T1000 (cell line): ENCODE results near the gene POLR3G.

Source experiments
- DNase-seq: peaks from one replicate; lab custom pipeline; 2025; ENCODE audit warnings: mixed read lengths; lab: John Stamatoyannopoulos, UW

The POLR3G gene

DNA sequence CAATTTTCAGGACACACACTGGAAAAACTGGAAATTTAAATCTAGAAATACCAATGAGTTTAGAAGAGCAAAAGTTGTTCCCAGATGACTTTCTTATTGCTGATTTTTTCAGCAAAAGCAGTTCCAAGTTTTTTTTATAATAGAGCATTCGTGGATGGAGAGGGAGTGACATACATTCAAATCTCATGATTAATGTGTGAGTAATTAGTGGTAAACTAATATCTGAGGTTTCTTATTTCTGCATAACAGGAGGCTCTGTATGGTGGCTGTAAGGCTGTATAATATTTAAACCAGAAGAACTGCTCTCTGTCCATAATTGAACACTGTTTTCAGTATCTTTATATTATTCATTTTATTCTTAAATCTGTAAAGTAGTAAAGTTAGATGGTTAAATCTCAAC lies 28.9 kb downstream of the POLR3G start:
- DNase-seq = no peak

DNA sequence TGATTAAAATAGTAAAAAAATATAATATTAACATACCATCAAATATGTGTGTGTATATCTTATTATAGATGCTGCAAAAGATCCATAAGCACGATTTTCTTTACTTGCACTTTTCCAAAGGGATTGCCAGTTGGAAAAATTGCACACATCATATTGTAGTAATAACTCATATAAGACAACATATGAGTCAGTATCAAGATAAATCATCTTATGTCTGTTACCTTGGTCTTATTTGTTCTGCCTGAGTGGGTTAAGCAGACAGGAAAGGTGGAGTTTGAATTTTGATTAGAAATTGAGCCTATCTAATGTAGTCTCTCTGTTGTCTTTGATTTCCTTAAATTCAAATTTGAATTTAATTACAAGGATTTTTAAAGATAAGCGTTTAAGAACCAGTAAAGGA lies 30.1 kb downstream of the POLR3G start:
- no peak for DNase-seq

DNA sequence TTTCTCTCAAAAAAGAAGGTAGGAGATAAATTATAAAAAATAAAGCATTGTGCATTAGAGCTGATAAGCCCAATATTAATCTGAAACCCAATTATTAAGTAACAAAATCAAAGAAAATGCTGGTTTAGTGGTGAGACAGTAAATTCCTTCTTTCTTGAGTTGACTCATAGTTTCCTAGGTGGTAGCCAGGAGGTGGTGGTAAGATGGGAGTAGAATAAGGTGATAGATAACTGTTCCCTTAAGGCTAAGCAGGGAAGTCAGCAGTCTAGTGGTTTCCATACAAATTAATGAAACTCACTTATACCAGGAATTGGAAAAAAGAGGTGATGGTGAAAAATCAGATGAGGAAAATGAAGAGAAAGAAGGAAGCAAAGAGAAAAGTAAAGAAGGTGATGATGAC lies 31.6 kb downstream of the POLR3G start:
- no peak for DNase-seq

DNA sequence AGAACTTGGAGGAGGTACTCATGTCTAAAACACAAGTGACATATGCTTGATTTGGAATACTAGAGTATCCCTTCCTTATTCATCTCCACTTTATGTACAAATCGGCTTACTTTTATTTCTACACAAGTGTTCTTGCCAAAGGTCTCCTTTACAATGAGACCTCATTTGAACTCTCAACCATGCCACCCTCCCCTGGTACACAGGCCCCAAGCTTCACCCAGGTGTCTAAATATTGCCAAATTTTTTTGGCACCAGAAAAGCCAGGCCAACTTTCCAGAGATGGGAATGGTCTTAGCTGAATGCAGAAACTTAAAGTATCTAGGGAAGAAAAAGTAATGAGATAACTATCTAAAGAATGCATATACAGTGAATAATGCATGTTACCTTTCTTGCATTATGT lies 35.8 kb downstream of the POLR3G start:
- no peak for DNase-seq

DNA sequence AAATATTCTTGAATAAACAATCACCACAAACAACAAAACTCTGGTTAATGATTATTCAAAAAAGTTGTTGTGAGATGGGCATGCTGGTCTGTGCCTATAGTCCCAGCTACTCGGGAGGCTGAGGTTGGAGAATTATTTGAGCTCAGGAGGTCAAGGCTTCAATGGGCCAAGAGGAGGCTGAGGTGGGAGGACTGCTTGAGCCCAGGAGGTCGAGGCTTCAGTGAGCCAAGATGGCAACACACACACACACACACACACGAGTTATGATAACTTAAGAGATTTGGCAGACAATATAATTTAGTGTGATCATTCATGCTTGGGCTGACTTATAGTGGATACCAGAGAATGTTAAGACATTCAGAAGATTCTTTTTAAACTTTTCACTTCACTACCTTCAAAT lies 39.9 kb downstream of the POLR3G start:
- no peak for DNase-seq

DNA sequence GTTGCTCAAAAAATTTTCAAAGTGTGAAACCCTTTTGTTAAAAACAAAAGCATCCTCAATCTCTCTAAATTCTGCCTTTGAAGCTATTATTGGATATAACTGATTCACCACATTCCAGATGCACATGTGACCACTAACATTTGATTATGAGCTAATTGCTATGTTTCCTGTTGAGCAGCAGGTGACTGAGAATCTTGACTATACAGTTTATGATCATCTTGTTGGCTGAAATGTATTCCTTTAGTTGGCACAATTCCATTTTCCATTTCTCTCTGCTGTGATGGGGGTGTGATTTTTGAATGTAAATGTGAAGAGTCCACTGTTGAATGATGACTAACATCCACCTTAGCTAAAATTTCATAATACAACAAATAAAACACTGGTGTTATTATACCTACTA lies 44.0 kb downstream of the POLR3G start:
- no peak for DNase-seq

DNA sequence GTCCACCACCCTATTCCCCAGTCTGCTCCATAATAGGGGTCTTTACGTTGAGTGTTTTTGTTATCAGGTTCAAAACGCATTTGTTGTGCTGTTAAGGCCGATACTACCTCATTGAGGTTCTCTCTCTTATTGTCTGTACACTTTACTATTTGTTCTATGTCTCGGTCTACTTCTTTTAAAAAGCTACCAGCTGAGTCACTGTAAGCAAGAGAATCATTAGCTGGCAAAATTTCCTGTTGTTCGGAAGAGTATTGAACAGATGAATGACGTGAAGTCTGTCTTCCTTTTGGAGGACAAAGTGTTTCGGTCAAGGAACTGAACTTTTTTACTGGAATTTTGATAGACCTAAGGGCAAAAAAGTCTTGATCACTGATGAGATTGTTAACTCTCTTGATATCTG lies 44.4 kb downstream of the POLR3G start:
- no peak for DNase-seq

DNA sequence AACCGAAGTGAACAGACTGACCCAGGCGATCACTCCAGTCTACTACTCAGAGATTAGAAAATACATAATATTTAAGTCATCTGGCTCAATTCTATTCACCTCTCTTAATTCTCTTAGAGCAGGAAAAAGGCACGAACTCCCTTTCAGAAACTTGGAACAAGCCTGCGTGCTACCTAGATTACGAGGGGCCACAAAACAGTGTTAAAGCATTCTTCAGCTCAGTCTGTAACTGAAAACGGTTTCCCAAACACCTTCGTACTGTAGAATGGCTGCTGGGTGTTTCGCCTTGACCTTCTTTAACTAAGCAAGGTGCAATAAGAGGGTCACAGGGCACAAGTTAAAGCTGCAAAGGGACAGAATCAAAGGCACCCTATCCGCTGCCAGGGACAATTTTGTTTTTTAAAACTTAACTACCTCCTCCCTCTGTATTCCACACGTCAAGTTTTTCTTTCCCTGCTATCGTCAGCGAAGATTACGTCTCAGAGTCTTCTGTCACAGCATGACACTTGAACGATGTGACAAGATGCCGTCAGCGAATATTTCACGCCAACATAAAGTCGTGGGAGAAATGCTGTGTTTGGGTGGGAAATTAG lies 54.0 kb downstream of the POLR3G start:
- no peak for DNase-seq

DNA sequence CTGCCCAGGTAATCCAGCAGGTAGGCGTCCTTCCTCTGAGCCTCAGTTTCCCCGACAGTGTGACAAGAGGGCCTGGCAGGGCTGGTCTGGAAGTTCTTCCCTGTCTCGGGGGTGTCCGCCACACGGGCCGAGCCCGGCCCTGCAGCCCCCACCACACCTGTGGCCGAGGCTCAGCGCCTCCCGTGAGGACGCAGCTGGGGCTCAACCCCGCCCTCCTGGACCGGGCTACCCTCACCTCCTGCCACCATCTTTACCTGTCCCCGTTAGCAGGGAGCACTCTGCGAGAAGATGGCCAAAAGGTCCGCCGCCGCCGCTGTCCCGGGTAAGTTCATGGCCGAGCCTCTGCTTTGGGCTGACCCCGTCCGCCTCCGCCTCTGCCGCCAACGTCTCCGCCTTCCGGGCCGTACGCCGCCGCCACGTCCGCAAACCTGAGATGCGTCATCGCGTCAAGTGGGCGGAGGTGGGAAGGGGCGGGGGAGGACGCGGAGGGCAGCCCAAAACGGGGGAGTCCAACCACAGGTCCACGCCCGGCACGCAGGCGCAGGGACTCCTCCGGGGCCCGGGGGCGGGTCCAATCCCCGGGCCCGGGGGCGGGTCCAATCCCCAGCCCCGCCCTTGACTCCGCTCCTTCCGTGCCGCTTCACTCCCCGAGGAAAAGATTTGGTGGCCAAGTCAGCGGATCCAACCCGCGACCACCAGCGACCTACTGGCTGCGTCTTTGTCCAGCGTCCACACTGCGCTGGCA lies 54.7 kb downstream of the POLR3G start, which contains the start of gene LYSMD3:
Gene LYSMD3 (minus strand): TSS at position 391 of the 745 bp plus-strand sequence. CDS start 4,295 bp downstream, outside the sequence.
- peak; percentile 92 for DNase-seq

DNA sequence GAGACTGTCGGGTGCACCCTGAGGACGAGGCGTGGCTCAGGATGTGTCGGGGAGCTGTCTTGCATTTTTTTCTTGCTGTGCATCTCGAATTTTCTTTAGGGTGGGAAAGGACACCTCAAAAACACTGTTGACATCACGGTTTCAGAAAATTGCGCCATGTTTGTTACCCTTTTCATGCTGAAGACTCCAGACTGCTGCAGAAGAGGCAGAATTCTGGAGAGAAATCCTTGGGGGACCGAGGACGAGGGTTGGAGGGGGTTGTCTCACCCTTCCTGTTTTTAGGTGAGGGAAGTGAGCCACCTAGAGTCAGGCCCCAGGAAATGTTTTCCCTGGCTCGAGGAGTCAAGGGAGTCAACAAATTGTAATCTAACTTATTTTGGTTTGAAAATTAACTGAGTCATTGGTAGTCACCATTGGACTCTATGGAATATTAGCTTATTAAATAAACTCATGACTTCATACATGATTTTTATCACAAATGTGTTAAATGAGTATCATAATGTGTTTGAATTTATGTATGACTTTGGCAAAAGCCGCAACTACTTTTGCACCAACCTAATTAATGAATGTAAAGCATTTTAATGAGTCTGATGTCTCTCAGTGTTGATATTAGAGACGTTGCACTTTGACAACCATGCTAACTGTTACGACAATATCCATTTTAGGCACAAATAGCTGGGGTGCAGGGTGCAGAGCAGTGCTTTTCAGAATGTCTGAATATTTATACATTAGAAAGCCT lies 55.4 kb downstream of the POLR3G start:
- peak; percentile 68 for DNase-seq

DNA sequence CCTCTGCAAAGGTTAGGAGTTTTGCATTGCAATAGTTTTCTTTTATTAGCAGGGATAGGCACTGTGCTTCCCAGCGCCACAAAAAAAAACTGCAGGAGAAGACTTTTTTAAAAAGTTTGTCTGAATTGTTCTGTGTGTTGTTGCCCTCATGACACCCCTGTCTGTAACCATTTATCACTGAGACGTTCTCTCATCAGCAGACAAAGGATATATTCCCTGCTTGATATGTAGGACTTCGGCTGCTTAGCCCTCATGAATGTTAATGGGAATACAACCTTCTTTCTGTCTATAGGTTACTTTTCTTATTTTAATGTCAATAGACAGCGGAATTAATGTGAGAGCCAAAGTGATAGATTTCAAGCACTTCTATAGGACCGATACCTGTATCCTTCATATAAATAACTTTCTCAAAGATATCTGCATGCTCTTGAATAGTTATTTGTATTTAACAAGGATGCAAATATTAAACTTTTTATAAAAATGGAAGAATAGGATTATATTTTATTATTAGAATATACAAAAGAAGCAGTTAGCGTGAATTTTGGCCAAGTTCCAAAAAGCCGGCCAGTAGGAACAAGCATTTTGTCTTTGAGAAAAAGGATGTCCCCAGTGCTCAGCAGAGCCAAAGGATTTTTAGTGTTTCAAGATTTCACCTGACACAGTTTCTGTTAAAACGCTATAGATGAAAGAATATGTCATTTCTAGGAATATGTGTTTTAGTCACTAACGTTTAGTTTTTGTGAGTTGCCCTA lies 56.2 kb downstream of the POLR3G start:
- DNase-seq = no peak

DNA sequence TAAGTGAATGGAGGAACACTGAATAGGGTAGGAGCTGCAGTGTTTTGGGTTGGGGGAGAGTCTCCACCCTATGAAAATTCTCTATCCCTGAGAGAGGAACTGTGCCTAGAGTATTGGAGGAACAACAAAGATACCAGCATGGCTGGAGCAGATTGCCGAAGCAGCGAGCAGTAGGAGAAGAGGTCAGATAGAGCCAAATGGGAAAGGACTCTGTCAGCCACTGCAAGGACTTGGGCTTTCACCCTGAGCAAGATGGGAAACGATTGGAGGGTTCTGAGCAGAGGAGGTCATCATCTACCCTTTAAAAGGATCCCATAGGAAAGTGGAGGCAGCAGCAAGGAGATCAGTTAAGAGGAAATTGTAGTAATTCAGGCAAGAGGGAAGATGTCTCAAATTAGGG lies 59.1 kb downstream of the POLR3G start:
- no peak for DNase-seq

DNA sequence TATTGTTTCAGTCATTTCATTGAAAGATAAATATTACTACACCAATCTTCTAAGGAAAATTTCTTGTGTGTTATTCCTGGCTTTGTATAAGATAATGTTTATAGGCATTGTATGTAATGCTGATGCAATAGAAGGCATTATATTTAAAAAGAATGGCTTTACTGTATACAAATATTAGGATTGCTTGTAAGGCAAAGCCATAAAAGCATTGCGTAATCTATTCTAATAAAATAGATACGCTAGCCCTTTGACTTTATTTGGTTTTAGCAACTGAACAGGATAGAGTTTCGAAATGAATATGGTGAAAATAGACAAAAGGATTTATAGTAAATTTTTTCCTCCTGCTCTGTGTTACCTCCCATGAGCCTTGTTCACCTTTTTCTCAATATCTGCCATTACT lies 60.3 kb downstream of the POLR3G start:
- DNase-seq = no peak

DNA sequence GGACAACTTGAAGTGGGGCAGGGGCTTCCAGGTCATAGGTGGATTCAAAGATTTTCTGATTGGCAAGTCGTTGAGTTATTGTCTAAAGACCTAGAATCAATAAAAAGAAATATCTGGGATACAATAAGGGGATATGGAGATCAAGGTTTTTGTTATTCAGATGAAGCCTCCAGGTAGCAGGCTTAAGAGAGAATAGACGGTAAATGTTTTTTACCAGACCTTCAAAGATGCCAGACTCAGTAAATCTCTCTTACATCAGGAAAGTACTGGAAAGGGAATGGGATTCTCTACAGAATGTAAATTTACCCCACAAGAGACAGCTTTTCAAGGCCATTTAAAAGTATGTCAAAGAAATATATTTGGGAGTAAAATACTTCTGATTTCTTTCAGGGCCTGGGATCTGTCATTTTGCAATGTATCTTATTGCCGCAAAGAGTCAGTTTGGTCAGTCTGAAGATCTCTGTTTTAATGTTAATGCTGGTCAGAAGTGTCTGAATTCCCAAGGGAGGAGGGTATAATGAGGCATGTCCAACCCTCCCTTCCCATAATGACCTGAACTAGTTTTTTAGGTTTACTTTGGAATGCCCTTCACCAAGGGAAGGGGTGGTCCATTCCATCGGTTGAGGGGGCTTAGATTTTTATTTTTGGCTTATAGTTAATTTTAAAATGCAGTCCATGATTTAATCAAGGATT lies 68.3 kb downstream of the POLR3G start:
- DNase-seq = no peak

DNA sequence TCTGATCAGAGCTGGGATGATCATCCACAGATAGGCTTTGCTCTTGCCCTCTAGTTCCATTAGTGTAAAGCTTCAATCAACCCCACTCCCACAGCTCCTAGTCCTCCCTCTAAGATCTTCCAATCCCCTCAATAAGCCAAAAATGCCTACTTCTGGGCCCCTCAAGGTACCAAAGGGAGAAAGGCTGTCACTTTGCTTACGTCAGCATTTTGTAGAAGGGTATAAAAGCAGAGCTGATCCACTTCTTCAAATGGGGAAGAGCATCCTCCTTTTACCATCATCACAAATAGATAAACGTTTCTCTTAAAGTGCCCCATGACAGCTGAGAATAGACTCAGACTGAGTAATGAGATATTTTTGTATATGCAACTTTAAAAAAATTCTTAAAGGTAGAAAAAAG lies 70.8 kb downstream of the POLR3G start:
- DNase-seq = no peak

DNA sequence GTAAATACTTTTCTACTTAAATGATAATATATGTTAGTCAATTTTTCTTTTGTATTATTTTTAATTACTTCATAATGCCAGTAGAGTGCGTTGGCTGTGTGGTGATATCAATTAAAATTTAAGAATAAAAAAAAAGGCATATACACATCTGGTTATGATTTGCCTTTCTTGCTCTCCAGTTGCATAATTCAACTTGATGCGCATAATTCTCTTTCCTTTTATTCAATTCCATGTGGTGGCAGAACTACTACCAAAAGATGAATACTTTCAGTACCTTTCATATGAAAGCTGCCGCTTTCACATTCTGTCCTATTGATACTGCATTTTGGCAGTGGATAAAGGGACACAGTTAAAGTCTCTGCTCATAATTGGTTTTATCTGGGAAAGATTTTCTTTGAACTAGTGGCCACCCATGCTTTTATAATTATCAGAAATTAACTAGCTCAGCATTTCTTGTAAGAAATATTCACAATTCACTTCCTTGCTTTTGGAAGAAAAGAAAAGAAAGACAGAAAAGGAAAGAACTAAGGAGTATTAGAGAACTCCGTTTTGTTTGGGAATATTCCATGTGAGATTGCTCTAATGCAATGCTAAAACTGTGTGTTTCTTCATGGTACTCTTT lies 71.7 kb downstream of the POLR3G start:
- DNase-seq = no peak

DNA sequence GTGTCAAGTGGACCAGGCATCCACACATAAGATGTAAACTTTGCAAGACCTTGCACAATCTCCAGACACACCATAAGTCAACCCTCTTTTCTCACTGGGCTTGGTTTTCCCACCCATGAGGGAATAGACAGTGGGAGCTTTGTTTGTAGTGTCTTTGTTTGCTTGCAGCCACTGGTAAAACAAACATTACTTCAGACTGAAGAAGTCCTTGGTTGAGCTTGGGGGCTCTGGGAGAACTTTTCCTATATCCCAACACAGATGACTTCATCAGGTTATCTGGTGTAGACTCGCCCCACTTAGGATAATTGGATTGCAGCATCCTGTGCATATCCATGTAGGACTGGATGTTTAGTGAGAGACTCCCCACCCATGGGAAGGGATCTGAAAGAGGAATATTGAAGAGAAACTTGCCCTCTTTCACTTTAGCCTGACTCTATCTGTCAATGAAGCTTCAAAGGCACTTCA lies 72.4 kb downstream of the POLR3G start:
- no peak for DNase-seq

DNA sequence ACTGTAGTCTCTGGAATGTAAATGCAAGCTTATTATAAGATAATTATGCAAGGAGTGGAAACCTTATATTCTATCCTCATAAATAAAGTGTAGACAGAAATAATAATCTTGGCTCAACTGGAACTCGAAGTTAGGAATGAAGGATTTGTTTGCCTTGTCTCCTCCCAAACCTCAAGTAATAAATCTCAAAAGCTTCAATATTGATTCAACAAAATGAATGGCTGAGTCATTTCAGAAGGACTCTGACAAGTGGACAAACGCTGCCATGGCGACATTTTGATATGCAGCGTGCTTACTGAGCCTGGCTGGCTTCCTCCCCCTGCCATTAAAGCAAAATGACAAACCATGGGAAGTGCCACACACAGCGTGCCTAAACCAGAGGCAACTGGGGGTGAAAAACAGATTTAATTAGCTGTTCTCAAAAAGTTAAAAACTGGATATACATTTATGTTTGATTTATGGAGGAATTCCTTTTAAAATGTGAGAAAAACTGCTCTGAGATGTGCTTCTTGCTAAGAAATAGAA lies 73.5 kb downstream of the POLR3G start:
- DNase-seq = no peak

DNA sequence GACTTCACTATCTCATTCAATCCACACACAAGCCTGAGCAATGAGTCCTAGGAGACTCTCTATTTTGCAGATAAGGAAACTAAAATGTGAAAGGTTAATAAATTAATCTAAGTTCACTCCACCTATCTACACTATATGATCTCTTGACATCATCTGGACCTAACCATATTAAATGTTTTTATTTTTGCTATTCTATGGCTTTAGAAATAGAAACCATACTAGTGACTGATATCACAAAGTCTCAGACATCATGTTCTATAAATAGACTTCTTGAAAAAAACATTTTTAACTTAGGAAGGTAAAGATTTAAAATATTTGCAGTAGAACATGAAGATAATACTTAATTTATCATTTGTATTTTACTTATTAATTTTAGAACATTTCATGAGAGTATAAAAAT lies 74.6 kb downstream of the POLR3G start:
- DNase-seq = no peak

DNA sequence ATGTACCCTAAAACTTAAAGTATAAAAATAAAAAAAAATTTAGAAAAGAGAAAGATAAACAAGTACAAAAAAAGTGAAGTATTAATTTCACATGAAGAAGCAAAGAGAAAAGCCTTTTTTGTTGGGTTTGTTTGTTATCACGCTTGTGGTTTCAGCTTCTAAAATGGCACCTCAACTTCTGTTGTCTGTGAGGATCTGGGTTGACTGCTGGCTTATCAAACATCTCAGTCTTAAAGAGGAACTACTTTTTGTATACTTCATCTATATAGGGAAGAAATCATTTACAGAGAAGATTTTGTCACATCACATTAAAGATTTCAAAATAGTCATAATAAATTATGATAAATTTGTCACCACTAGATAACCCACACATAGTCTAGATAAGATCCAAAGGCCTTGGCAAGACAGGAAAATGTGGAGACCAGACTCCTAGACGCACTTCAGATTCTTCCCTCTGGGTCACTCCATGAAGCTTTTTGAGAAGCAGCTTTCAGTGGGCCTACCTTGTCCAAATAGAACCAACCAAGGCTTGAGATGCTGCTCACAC lies 75.1 kb downstream of the POLR3G start:
- no peak for DNase-seq

DNA sequence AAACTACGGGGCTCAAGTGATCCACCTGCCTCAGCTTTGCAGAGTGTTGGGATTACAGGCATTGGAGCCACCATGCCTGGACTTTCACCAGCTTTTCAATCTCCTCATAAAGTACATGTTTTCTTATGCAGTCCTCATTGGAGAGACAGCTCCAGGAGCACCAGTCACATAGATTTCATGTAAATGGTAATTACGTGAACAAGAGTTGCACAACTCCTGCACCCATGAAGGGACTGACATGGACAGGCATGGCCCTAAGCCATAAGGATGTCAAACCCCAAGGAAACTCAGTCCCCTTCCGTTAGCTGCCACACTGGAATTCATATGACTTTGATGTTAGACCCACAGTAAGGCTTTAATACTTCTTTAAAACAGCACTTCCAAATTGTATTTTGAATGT lies 76.3 kb downstream of the POLR3G start:
- DNase-seq = no peak
